GM23338 (cell line): Measurements from ENCODE around the gene EPHA5.

Experiments
- EZH2 ChIP-seq: fragments of 200-600 bp; sonication (generic); IDR thresholded peaks from one replicate; pipeline ENCODE4 v1.8.0; 2017; ENCODE audit warnings: antibody characterized with exemption, mild to moderate bottlenecking, low read depth; ENCODE audit not compliant: unreplicated experiment
- EZH2phosphoT487 ChIP-seq: fragments of 200-600 bp; sonication (generic); IDR thresholded peaks from one replicate; pipeline ENCODE4 v1.8.1; 2018; ENCODE audit warnings: antibody characterized with exemption; ENCODE audit not compliant: unreplicated experiment
- JUNB ChIP-seq: IDR thresholded peaks from one replicate; pipeline ENCODE4 v1.6.1; 2016; ENCODE audit warnings: antibody characterized with exemption; ENCODE audit not compliant: unreplicated experiment
- POLR2AphosphoS5 ChIP-seq: IDR thresholded peaks from 2 replicates; pipeline ENCODE4 v1.6.1; 2016; ENCODE audit warnings: antibody characterized with exemption, low read depth
- STAT1 ChIP-seq: IDR thresholded peaks from one replicate; pipeline ENCODE4 v1.6.1; 2016; ENCODE audit warnings: antibody characterized with exemption; ENCODE audit not compliant: unreplicated experiment
- ZNF114 ChIP-seq: fragments of 250-450 bp; sonication (Bioruptor Pico); IDR thresholded peaks from 2 replicates; pipeline ENCODE4 v1.5.0; 2020; ENCODE audit warnings: mild to moderate bottlenecking, moderate library complexity
- ZNF331 ChIP-seq: fragments of 250-450 bp; sonication (Bioruptor Pico); IDR thresholded peaks from 2 replicates; pipeline ENCODE4 v1.5.0; 2020; ENCODE audit warnings: low read depth, mild to moderate bottlenecking, moderate library complexity
- TF ChIP-seq, protein P1 (sequence below), 2 experiments: fragments of 200-600 bp in 1 of 2; sonication (generic) in 1 of 2; conservative IDR thresholded peaks; 2 replicates each; pipeline versions ENCODE4 v1.5.1 to v1.6.1; 2016 to 2017; ENCODE audit warnings: antibody characterized with exemption in 2 of 2, low read depth in 2 of 2, mild to moderate bottlenecking in 2 of 2, moderate library complexity in 1 of 2
- TF ChIP-seq, protein P2 (sequence below): IDR thresholded peaks from 2 replicates; pipeline ENCODE4 v1.6.1; 2016; ENCODE audit warnings: antibody characterized with exemption
- TF ChIP-seq, protein P3 (sequence below): IDR thresholded peaks from one replicate; pipeline ENCODE4 v1.6.1; 2018; ENCODE audit warnings: antibody characterized with exemption; ENCODE audit not compliant: unreplicated experiment

DNA sequence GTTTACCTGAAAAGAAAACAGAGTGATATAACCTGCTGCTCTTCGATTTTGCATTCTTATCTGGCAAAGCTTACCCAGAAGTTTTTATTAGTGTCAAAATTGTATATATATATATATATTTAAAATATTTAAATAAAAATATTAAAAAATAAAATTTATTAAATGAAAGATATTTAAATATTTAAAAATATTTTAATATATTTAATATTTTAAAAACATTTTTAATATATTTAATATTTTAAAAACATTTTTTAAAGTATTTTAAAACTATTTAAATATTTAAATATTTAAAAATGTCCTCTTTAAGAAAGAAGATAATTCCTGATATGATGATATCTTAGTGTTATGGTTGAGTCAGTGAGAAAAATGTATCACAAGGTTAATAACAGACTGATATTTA is 317.2 kb downstream of the EPHA5 start:
- no peak for TF ChIP-seq EZH2
- TF ChIP-seq, protein P1, sequence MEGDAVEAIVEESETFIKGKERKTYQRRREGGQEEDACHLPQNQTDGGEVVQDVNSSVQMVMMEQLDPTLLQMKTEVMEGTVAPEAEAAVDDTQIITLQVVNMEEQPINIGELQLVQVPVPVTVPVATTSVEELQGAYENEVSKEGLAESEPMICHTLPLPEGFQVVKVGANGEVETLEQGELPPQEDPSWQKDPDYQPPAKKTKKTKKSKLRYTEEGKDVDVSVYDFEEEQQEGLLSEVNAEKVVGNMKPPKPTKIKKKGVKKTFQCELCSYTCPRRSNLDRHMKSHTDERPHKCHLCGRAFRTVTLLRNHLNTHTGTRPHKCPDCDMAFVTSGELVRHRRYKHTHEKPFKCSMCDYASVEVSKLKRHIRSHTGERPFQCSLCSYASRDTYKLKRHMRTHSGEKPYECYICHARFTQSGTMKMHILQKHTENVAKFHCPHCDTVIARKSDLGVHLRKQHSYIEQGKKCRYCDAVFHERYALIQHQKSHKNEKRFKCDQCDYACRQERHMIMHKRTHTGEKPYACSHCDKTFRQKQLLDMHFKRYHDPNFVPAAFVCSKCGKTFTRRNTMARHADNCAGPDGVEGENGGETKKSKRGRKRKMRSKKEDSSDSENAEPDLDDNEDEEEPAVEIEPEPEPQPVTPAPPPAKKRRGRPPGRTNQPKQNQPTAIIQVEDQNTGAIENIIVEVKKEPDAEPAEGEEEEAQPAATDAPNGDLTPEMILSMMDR (conservative IDR thresholded peaks at IDR 0.05; ENCODE audit: low read depth in 2 of 2), result no peak
- TF ChIP-seq POLR2AphosphoS5, result no peak
- no peak for TF ChIP-seq ZNF331 (CRISPR knock-in tag)
- TF ChIP-seq, protein P2, sequence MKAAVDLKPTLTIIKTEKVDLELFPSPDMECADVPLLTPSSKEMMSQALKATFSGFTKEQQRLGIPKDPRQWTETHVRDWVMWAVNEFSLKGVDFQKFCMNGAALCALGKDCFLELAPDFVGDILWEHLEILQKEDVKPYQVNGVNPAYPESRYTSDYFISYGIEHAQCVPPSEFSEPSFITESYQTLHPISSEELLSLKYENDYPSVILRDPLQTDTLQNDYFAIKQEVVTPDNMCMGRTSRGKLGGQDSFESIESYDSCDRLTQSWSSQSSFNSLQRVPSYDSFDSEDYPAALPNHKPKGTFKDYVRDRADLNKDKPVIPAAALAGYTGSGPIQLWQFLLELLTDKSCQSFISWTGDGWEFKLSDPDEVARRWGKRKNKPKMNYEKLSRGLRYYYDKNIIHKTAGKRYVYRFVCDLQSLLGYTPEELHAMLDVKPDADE, result no peak
- no peak for TF ChIP-seq ZNF114 (CRISPR knock-in tag)
- TF ChIP-seq, protein P3, sequence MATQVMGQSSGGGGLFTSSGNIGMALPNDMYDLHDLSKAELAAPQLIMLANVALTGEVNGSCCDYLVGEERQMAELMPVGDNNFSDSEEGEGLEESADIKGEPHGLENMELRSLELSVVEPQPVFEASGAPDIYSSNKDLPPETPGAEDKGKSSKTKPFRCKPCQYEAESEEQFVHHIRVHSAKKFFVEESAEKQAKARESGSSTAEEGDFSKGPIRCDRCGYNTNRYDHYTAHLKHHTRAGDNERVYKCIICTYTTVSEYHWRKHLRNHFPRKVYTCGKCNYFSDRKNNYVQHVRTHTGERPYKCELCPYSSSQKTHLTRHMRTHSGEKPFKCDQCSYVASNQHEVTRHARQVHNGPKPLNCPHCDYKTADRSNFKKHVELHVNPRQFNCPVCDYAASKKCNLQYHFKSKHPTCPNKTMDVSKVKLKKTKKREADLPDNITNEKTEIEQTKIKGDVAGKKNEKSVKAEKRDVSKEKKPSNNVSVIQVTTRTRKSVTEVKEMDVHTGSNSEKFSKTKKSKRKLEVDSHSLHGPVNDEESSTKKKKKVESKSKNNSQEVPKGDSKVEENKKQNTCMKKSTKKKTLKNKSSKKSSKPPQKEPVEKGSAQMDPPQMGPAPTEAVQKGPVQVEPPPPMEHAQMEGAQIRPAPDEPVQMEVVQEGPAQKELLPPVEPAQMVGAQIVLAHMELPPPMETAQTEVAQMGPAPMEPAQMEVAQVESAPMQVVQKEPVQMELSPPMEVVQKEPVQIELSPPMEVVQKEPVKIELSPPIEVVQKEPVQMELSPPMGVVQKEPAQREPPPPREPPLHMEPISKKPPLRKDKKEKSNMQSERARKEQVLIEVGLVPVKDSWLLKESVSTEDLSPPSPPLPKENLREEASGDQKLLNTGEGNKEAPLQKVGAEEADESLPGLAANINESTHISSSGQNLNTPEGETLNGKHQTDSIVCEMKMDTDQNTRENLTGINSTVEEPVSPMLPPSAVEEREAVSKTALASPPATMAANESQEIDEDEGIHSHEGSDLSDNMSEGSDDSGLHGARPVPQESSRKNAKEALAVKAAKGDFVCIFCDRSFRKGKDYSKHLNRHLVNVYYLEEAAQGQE, result no peak
- TF ChIP-seq EZH2phosphoT487, result no peak
- TF ChIP-seq JUNB, result no peak
- TF ChIP-seq STAT1, result no peak
